ENCODE results near the gene PTGFR.

The PTGFR gene, protein sequence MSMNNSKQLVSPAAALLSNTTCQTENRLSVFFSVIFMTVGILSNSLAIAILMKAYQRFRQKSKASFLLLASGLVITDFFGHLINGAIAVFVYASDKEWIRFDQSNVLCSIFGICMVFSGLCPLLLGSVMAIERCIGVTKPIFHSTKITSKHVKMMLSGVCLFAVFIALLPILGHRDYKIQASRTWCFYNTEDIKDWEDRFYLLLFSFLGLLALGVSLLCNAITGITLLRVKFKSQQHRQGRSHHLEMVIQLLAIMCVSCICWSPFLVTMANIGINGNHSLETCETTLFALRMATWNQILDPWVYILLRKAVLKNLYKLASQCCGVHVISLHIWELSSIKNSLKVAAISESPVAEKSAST

DNA sequence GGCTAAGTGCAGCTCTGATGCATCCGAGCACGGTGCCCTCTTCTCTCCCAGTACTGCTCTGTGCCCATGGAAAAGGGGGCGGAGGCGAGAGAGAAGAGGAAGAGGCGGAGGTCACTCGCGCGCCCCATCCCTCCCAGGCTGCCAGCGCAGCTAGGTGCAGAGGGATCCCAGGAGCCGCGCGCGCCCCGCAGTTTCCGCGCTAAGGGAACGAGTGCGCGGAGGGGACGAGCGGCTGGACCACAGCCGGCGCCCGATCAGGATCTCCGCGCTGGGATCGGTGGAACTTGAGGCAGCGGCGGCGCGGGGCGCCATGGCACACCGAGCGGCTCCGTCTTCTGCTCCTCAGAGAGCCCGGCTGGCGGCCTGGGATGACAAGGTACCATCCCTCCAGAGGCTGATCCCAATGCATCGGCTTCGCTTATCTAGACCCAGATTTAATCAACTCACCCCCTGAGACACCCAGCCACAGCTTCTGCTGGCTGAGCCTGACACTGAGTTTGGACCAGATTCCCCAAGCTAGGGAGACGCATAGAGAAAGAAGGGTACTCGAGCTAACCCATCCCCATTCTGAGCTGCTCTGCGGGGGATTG, at the start of gene PTGFR:
PTGFR (plus strand) TSS at position 114 of the 590 bp plus-strand sequence. CDS start 1,770 bp downstream, outside the sequence.
- DNase-seq: peak; percentile 77

DNA sequence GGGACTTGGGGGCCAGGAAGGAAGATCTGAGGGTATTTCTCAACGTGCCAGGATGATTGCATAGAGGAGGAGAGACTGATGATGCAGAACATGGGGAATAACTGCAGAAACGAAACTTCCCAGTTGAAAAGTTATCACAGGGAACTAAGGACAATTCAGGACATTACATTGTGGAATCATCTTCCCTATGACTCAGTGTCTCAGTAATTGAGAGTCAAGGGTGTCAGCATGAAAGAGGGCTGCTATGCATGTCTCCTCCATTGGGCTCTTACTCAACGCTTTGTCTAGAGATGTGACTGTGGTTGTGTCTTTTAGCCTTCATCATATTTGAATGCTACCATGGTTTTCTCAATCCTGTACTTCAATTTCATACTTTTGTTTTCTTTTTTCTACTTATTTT, 48.9 kb upstream of the PTGFR start:
- no peak for DNase-seq

DNA sequence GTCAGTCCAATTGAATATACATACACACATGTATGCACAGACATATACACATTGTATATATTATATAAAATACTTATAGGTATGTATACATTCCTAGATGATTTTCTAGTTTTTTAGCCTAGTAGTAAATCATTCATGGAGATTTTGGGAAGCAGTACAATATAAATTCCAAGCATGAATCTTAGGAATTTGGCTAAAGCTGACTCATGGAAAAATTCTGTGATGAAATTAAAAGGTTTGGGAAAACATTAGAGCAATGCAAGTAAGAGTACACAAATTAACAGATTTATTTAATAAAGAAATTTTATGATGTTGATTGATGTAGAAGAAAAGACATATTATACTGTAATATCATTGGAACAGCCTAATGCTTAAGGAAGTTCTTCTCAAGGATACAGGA, 43.7 kb upstream of the PTGFR start:
- DNase-seq: no peak

DNA sequence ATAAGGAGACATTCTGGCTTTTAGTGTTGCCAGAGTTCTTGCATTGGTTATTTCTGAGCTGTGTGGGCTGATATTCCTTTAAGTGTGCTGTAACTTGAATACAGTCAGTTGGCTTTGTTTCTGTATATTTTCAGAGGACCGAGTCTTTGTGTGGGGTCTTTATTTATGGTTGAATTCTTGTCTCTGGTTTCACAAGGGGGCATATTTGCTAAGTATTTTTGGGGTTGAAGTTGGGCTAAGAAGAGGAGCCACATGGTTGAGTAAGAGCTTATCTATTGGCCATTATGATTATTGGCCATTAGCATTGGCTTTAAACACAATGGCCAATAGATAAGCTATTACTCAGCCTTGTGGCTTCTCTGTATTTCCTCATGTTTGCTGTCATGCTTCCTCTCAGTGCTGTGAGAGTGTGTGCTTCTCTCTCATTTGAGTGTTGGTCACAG, 26.3 kb upstream of the PTGFR start:
- DNase-seq: no peak

DNA sequence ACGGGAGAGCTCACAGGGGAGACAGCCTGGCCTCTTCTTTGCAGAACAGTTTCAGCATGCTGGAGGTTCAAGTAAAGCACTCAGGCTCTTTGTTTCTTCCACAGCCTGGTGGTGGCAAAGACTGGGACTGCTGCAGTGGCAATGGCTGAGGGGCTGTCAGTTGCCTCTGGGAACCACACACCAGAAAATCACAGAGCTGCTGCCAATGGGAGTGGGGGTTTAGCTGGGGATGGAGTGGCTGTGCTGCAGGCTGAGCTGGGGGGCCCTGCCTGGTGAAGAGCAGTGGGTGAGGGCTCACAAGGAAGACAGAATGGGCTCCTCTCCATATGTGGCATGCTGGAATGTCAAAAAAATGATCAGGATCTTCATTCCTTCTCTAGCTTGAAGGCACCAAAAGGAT, 25.6 kb upstream of the PTGFR start:
- DNase-seq: no peak

DNA sequence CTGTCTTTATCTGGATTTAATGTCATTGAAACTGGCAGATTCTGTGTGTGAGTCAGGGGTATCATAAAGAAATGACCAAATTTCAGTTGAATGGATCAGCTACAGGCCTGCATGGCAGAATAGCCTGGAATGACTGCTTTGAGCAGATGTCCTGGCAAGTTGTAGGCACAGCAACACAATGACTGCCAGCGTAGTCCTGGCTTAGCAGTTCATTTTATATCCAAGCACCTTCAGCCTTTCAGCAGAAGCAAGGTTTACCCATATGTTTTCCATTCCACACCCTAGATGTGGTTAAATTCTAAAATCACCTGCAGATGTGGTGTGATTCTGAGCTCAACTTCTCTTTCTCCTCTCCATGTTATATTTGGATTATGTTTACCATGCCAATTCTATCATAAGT, 22.3 kb upstream of the PTGFR start:
- DNase-seq: no peak

DNA sequence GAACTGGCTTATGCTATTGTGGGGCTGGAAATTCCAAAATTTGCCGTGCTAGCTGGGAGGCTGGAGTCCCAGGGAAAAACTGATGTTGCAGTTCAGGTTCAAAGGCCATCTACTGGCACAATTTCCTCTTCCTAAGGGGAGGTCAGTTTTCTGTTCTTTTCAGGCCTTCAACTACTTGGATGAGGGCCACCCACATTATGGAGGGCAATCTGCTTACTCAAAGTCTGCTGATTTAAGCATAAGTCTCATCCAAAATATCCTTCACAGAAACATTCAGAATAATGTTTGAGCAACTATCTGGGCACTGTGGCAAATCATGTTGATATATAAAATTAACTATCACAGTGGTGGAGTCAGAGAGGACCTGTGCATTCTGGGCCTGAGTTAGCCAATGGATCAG, 21.2 kb upstream of the PTGFR start:
- no peak for DNase-seq

DNA sequence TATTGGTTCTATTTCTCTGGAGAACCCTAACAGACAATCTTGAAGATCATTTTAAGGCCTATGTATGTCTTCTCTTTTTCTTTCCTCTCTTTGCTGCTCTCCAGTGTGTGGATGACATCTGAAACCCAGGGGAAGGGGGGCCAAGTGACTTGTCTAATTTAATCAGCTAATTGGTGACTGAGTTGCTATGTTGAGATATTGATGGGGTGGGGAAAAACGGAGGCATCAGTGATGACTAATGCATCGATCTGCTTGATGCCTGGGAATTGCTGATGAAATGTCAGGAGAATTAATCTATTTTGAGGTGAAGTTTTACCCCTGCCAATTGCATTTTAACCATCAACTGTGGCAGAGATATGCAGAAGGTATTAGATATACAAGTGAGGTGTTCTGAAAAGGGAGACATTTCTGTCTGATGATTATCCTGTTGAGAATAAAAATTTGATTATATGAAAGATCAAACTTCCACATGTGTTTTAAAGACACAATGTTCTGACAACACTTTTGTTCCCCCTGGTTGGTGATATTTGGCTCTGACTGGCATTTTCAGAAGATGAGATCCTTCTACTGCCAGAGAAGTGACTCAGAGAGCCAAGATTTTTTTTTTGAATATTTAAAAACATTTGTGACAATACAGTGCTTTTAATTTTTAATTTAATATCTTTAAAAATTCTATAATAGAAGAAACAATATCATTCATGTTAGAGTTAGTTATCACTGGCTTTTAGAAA, 18.7 kb upstream of the PTGFR start:
- no peak for DNase-seq

DNA sequence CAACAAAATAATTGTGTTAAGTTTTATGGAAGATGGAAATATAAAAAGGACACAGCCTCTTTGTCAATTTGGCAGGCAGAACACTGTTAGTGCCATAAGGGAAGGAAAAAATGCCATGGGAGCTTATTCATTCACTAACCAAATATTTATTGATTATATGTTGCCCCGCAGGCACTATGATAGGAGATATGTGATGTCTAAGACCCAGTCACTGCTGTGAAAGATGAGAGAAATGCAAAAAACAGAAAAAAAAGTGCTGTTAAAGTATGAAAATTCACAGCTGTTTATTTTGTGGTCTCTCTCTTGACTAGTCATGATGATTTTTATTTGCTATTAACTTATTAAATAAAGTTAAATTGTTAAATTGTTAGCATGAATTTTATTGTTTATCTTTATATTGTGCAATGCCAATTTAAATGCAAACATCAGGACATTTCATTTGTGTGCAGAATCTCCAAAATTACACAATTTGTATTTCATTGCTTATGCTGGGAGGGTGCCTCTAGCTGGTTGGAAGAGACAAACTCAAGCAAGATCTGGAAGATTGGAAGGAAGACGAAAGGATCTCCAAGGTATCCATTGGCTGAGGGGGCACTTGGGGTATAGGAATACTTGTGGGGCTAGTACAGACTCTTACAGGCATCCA, 17.8 kb upstream of the PTGFR start:
- DNase-seq: no peak

DNA sequence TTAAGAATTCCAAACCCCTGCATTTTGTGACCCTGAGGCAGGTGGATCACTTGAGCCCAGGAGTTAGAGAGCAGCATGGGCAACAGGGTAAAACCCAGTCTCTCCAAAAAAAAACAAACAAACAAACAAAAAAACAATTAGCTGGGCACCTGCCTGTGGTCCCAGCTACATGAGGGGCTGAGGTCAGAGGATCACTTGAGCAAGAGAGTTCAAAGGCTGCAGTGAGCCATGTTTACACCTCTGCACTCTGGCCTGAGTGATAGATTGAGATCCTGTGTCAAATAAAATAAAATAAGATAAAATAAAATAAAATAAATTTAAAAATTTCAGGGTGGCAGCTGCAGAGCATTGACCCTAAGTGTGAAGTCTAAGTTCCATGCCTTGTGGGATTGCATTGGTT, 16.7 kb upstream of the PTGFR start:
- no peak for DNase-seq

DNA sequence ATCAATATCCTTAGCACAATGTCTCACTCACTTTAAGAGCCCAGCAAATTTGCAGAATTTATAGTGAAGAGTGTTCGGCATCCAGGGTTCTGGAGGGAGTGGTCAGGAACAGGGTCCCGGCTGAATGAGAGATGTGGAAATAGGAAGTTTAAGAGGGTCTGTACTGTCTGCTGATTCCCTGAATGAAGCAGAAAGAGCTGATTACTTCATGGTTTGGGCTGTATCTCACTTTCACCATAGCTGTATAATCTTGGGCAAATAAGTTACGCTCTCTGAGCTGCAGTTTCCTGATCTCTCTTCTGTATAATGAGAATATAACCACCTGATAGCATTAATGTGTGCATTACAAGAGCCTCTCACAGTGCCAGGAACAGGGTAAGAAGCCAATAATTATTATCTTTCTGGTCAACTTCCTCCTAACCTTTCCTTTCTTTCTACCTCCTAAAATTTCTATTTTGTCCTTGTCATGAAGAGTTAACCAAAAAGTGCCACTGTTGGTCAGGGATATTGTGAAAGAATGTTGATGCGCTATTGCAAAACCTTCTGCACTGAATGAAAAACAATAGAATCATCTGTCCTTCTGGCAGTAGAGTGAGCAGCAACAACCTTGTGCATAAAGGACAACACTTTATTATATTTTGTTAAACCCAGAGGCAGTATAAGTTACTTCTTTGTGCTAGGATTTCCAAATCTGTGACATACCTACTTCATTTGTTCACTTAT, 14.7 kb upstream of the PTGFR start:
- DNase-seq: no peak

DNA sequence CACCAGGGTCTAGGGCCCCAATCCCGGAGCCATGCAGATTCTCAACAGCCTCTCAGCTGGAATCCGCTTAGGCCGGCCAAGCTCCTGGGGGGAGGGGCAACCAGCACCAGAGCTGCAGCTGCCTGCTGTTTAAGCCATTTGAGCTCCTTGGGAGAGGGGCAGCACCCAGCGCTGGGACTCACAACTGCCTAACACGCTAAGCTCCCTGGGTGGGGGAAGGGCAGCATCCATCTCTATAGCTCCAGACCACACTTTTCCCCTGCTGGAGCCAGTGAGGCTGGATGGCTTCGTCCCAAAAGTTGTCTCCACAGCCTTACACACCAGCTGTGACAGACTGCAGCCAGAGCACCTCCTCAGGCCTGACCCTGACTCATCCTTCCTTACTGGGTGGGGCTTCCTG, 6.9 kb upstream of the PTGFR start:
- DNase-seq: no peak

DNA sequence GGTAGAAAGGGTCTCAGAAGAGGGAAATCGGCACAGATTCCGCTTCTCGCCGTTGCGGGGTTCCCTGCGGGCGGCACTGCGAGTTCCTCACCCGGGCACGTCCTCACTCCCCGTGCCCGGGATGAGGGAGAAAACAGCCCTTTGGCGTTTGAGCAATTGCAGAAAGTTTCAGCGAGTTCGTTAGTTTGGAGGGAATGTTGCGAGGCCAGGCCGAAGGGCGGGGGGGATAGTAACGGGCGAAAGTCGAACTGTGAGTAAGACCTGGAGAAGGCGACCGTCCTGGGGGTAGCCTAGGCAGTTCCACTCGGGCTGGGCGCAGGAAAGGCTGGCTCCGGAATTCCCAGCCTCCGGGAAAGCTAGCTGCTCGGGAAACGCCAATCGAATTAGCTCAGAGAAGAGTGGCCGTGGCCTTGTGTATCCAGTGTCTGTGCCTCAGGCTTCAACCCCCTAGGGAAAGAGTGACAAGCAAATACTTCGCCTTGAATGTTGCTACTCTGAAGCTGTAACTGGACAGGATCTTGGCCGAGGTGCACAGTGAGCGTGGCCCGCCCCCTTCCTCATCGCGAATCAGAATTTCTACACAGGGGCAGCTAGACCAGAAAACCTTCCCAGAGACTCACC, 787 bp downstream of the PTGFR start:
- peak; percentile 62 for DNase-seq

DNA sequence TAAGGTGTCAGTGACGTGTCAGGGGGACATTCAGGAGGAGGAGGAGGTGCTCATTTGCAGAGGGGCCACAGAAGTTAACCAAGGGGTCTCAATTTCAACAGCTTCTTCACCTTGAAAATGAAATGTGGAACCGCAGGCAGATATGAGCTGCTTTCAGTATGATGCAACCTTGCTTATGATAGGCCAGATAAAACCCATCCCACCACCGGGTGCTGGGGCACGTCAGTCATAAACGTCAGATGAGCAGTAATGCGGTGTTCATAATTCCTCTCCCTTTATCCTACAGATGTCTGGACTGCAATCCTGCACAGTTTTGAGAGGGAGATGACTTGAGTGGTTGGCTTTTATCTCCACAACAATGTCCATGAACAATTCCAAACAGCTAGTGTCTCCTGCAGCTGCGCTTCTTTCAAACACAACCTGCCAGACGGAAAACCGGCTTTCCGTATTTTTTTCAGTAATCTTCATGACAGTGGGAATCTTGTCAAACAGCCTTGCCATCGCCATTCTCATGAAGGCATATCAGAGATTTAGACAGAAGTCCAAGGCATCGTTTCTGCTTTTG, 1.7 kb downstream of the PTGFR start:
- no peak for DNase-seq

DNA sequence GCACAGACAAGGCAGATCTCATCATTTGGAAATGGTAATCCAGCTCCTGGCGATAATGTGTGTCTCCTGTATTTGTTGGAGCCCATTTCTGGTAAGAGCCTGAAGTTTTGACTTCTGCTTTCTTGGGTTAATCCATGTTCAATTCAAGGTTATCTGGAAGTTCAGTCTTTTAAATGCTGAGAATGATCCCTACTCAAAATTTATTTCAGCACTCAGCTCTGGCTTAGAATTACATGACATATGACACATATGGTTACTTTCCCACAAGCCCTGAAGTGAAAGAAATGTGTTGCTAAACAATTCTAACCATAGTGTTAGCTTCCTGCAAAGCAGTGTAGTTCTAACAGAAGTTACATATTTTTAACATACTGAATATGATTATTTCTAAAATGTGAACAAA, 2.7 kb downstream of the PTGFR start:
- peak; percentile 11 for DNase-seq

DNA sequence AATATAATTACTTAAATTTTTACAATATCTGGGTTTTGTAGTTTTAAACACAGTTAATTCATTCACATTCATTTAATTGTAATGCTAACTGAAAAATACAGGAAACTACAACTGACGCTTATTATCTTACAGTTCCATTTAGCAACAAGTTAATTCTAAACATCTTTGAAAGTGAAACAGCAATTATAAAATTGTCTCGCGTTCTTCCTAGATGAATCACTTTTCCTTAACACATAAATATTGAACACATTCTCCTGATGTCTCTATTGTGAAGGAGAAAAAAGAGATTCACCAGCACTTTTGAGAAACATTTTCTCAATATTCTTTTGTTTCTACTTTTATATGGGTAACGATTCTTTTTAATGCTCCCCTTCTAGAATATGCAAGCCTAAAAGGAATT, 6.4 kb downstream of the PTGFR start:
- no peak for DNase-seq

DNA sequence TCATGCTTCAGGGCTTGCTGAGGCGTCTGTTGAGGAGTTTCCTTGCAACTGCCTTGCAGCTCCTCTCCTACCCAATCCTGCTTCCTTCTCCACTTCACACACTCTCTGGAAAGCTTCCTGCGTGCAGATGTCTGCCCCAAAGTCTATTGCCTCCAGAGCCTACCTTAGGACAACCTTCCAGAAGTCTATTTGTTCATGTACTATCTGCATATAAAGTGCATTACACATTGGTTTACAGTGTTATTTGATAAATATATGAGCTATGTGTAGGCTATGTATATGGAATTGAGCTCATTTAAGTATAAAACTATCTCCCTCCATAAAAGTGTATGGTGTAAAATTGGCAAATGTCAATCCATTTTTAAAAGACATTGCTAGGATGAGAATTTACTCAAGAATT, 9.8 kb downstream of the PTGFR start:
- DNase-seq: peak; percentile 23

DNA sequence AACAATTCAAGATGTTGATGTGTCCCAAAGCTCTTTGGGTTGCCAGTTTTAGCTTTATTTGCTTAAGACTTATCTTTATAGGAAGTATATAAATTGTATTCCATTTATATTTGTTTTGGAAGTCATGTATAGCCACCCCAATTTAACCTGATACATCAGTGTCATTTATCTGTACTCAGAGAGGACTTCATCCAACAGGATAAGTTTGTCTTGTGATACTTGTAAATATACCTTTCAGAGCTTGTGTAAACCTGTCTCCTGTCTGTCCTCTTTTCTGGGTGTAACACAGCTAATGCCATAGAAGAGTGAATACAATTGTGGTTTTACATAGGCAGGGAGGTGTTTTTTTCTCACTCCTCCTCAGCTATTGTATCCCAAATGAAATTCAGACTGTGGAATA, 10.4 kb downstream of the PTGFR start:
- DNase-seq: peak; percentile 81

DNA sequence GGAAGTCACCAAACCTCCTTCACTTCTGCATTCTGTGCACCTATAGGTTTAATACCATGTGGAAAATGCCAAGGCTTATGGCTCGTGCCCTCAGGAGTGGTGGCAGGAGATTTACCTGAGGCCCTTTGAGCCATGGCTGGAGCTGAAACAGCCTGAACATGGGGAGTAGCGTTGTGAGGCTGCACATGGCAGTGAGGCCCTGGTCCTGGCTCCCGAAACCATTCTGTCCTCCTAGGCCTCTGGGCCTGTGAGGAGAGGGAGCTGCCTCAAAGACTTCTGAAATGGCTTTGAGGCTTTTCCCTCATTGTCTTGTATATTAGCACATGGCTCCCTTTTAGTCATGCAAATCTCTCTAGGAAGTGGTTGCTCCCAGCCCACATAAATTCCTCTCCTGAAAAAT, 20.6 kb downstream of the PTGFR start:
- peak; percentile 30 for DNase-seq

DNA sequence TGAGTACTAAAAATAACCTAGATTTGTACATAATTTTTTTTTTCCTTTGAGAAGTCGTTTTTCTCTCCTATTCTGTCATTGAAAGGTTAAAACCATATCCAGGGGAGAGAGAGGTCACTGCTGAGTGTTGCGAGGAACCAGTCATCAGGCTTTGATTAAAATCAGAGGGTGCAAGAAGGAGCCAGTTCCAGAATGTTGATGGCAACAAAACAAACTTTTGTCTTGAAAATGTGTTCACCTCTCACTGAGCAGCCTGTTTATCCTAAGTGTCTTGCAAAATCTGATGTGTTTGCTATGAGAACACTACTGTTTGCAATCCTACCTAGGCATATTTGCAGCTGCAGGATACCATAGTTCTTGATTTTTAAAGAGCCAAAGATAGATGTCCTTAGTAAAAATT, 25.9 kb downstream of the PTGFR start:
- no peak for DNase-seq

DNA sequence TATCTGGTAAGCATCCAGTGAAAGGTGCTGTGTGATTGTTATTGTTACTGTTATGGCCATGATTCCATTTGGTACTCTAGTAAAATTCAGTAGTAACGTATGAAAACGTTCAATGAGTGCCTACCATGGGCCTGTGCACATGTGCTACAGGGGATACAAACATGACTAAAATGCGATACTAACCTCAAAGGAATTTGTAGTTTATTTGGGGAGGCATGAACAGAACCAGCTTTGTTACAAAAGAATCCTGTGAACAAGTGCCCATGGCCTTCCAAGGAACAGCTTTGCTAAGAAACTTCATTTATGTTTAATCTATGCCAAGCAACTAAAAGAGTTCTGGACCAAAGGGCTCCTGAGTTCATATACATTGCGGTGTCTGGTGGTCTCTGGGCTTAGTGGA, 28.7 kb downstream of the PTGFR start:
- DNase-seq: no peak

DNA sequence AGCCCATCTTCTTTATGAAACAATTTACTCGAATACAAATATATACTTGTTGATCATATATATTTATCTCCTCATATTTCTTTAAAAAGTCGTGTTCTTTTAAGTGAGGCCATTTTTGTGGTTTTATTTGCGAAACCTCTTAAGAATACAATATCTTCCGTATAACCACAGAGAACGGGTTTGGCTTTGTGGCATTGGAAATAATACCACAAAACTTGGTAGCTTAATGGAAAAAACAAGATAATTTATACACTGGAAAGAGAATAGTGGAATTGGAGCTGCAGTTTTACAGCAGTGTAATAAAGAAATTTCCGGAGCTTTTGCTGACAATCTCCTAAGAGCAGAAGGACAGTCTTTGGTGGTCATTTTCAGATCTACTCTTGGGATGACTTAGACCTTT, 29.4 kb downstream of the PTGFR start:
- no peak for DNase-seq

Measured in DMS53 (cell line).